ENCODE results near the gene RFC5. TPM values are rescaled to one million over a fixed set of nuclear protein-coding genes. Genes with fewer than 3 reads are reported as not detected.
"Not testable (repeated sequence)": the region's sequence is repeated elsewhere in the genome, so short reads cannot be mapped to it uniquely, and the experiment has no call there.

The RFC5 gene
- polyA plus RNA-seq, 2 donors: 7.8 to 13.8 TPM

DNA sequence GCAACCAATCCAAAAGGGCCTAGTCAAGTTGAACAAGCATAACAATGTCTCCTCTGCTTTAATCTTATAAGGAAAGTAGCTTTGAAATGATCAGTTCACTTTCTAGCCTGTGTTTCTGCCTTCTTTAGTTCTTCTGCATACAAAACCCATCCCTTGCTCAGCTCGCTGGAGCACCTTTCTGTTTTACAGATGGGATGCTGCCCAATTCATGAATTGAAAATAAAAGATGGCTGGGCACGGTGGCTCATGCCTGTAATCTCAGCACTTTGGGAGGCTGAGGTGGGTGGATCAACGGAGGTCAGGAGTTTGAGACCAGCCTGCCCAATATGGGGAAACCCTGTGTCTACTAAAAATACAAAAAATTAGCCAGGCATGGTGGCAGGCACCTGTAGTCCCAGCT lies 4.5 kb upstream of the RFC5 start:
- Histone ChIP-seq H3K27me3 (ENCODE audit: control insufficient read depth in 1 of 2, insufficient read depth in 2 of 2, low read length in 2 of 2) (no peaks in the 10 kb centered on the region), H3K9me3 (ENCODE audit: control insufficient read depth in 2 of 2, insufficient read depth in 1 of 2, low read depth in 1 of 2, low read length in 1 of 2) (no peaks in the 10 kb centered on the region), H3K27ac (ENCODE audit: low read depth in 2 of 2, low read length in 1 of 2) (no peak overlapping the region), H3K4me3 (ENCODE audit: low read depth in 1 of 2, low read length in 2 of 2) (no peak overlapping the region), H3K4me1 (ENCODE audit: control insufficient read depth in 2 of 2, insufficient read depth in 2 of 2, low read length in 1 of 2) (no peaks in the 10 kb centered on the region), H3K36me3 (ENCODE audit: control insufficient read depth in 2 of 2, insufficient read depth in 2 of 2, low read length in 1 of 2) (no peaks in the 10 kb centered on the region)
- 87 to 89% methylated on average over 3 of the region's 3 CpGs for WGBS, 2 donors

DNA sequence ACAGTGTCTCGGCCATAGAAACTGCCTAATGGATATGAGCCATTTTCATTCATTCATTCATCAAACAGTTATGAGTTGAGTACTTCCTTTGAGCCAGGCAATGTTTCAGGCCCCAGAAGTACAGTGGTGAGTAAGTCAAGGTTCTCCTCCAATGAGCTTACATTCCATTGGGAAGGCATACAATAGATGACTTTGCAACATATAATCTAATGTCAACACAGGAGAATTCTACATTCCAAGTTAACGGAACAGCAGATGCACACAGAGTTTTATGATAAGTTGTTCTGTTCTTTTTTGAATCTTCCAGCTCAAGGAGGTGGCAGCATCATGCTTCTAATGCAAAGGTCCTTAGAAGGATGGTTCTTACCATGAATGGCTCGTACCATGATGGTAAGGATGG lies 3.2 kb upstream of the RFC5 start:
- Histone ChIP-seq H3K4me3 (ENCODE audit: low read depth in 1 of 2, low read length in 2 of 2) (no peak overlapping the region), H3K36me3 (ENCODE audit: control insufficient read depth in 2 of 2, insufficient read depth in 2 of 2, low read length in 1 of 2) (no peaks in the 10 kb centered on the region), H3K9me3 (ENCODE audit: control insufficient read depth in 2 of 2, insufficient read depth in 1 of 2, low read depth in 1 of 2, low read length in 1 of 2) (no peaks in the 10 kb centered on the region), H3K27me3 (ENCODE audit: control insufficient read depth in 1 of 2, insufficient read depth in 2 of 2, low read length in 2 of 2) (no peaks in the 10 kb centered on the region), H3K27ac (ENCODE audit: low read depth in 2 of 2, low read length in 1 of 2) (no peak overlapping the region), H3K4me1 (ENCODE audit: control insufficient read depth in 2 of 2, insufficient read depth in 2 of 2, low read length in 1 of 2) (no peaks in the 10 kb centered on the region)
- 82 to 83% methylated on average over 3 of the region's 3 CpGs for WGBS, 2 donors

GRCh38 chr12:118015306-118015705 lies 1.2 kb upstream of the RFC5 start:
- Histone ChIP-seq H3K4me1 (ENCODE audit: control insufficient read depth in 2 of 2, insufficient read depth in 2 of 2, low read length in 1 of 2) (no peaks in the 10 kb centered on the region), H3K27me3 (ENCODE audit: control insufficient read depth in 1 of 2, insufficient read depth in 2 of 2, low read length in 2 of 2) (no peaks in the 10 kb centered on the region), H3K36me3 (ENCODE audit: control insufficient read depth in 2 of 2, insufficient read depth in 2 of 2, low read length in 1 of 2) (peaks cover 2 to 6% of the 10 kb centered on the region in 2 donors), H3K9me3 (ENCODE audit: control insufficient read depth in 2 of 2, insufficient read depth in 1 of 2, low read depth in 1 of 2, low read length in 1 of 2) (no peaks in the 10 kb centered on the region), H3K27ac (ENCODE audit: low read depth in 2 of 2, low read length in 1 of 2) (no peak overlapping the region), H3K4me3 (ENCODE audit: low read depth in 1 of 2, low read length in 2 of 2) (no peak overlapping the region)
- WGBS, 2 donors: 92 to 93% methylated on average over 2 of the region's 2 CpGs

GRCh38 chr12:118015944-118016343 lies 559 bp upstream of the RFC5 start:
- WGBS, 2 donors: 26 to 32% methylated on average over 9 of the region's 9 CpGs
- Histone ChIP-seq H3K36me3 (ENCODE audit: control insufficient read depth in 2 of 2, insufficient read depth in 2 of 2, low read length in 1 of 2) (peaks cover 2 to 6% of the 10 kb centered on the region in 2 donors), H3K4me3 (ENCODE audit: low read depth in 1 of 2, low read length in 2 of 2) (peak overlapping the region in 1 of 2 donors; percentile 97), H3K27ac (ENCODE audit: low read depth in 2 of 2, low read length in 1 of 2) (no peak overlapping the region), H3K9me3 (ENCODE audit: control insufficient read depth in 2 of 2, insufficient read depth in 1 of 2, low read depth in 1 of 2, low read length in 1 of 2) (no peaks in the 10 kb centered on the region), H3K27me3 (ENCODE audit: control insufficient read depth in 1 of 2, insufficient read depth in 2 of 2, low read length in 2 of 2) (no peaks in the 10 kb centered on the region), H3K4me1 (ENCODE audit: control insufficient read depth in 2 of 2, insufficient read depth in 2 of 2, low read length in 1 of 2) (no peaks in the 10 kb centered on the region)

DNA sequence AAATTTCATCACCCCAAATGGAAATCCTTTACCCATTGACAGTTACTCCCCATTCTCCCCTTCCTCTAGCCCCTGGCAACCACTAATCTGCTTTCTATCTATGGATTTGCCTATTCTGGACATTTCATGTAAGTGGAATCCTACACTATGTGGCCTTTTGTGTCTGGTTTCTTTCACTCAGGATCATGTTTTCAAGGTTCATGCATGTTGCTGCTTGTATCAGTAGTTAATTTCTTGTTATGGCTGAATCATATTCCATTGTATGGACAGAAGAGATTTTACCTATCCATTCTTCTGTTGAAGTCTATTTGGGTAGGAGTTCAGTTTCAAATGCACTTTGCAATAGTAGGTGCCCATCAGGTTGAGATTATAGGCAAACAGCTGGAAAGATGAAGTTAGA lies 1.4 kb downstream of the RFC5 start:
- H3K4me1 ChIP-seq (ENCODE audit: control insufficient read depth in 2 of 2, insufficient read depth in 2 of 2, low read length in 1 of 2): no peaks in the 10 kb centered on the region
- H3K9me3 ChIP-seq (ENCODE audit: control insufficient read depth in 2 of 2, insufficient read depth in 1 of 2, low read depth in 1 of 2, low read length in 1 of 2): no peaks in the 10 kb centered on the region
- H3K4me3 ChIP-seq (ENCODE audit: low read depth in 1 of 2, low read length in 2 of 2): no peak overlapping the region

GRCh38 chr12:118020036-118020435 lies 3.5 kb downstream of the RFC5 start:
- Histone ChIP-seq H3K9me3 (ENCODE audit: control insufficient read depth in 2 of 2, insufficient read depth in 1 of 2, low read depth in 1 of 2, low read length in 1 of 2) (no peaks in the 10 kb centered on the region), H3K36me3 (ENCODE audit: control insufficient read depth in 2 of 2, insufficient read depth in 2 of 2, low read length in 1 of 2) (peaks cover 5 to 7% of the 10 kb centered on the region in 2 donors), H3K4me1 (ENCODE audit: control insufficient read depth in 2 of 2, insufficient read depth in 2 of 2, low read length in 1 of 2) (no peaks in the 10 kb centered on the region), H3K27ac (ENCODE audit: low read depth in 2 of 2, low read length in 1 of 2) (no peak overlapping the region), H3K27me3 (ENCODE audit: control insufficient read depth in 1 of 2, insufficient read depth in 2 of 2, low read length in 2 of 2) (no peaks in the 10 kb centered on the region), H3K4me3 (ENCODE audit: low read depth in 1 of 2, low read length in 2 of 2) (no peak overlapping the region)
- 68 to 79% methylated on average over 1 of the region's 1 CpG for WGBS, 2 donors

More for the DNA sequence above, 1.4 kb downstream of the RFC5 start:
- Histone ChIP-seq H3K27me3 (ENCODE audit: control insufficient read depth in 1 of 2, insufficient read depth in 2 of 2, low read length in 2 of 2) (no peaks in the 10 kb centered on the region), H3K36me3 (ENCODE audit: control insufficient read depth in 2 of 2, insufficient read depth in 2 of 2, low read length in 1 of 2) (peaks cover 5 to 6% of the 10 kb centered on the region in 2 donors), H3K27ac (ENCODE audit: low read depth in 2 of 2, low read length in 1 of 2) (no peak overlapping the region)

- not testable (repeated sequence) for H3K27ac ChIP-seq (ENCODE audit: low read depth in 2 of 2, low read length in 1 of 2); H3K4me1 ChIP-seq (ENCODE audit: control insufficient read depth in 2 of 2, insufficient read depth in 2 of 2, low read length in 1 of 2); H3K27me3 ChIP-seq (ENCODE audit: control insufficient read depth in 1 of 2, insufficient read depth in 2 of 2, low read length in 2 of 2); H3K4me3 ChIP-seq (ENCODE audit: low read depth in 1 of 2, low read length in 2 of 2); H3K9me3 ChIP-seq (ENCODE audit: control insufficient read depth in 2 of 2, insufficient read depth in 1 of 2, low read depth in 1 of 2, low read length in 1 of 2)
- H3K36me3 ChIP-seq (ENCODE audit: control insufficient read depth in 2 of 2, insufficient read depth in 2 of 2, low read length in 1 of 2): peaks cover 13 to 14% of the 10 kb centered on the region in 2 donors
- 86 to 95% methylated on average over 13 of the region's 13 CpGs for WGBS, 2 donors
These were observed 5.7 kb downstream of the RFC5 start for GRCh38 chr12:118022097-118022727.

GRCh38 chr12:118022728-118023109 lies 6.2 kb downstream of the RFC5 start:
- H3K4me1 ChIP-seq (ENCODE audit: control insufficient read depth in 2 of 2, insufficient read depth in 2 of 2, low read length in 1 of 2): no peaks in the 10 kb centered on the region
- H3K27ac ChIP-seq (ENCODE audit: low read depth in 2 of 2, low read length in 1 of 2): no peak overlapping the region
- H3K9me3 ChIP-seq (ENCODE audit: control insufficient read depth in 2 of 2, insufficient read depth in 1 of 2, low read depth in 1 of 2, low read length in 1 of 2): no peaks in the 10 kb centered on the region
- peaks cover 13 to 14% of the 10 kb centered on the region in 2 donors for H3K36me3 ChIP-seq (ENCODE audit: control insufficient read depth in 2 of 2, insufficient read depth in 2 of 2, low read length in 1 of 2)
- H3K4me3 ChIP-seq (ENCODE audit: low read depth in 1 of 2, low read length in 2 of 2): no peak overlapping the region
- 93 to 97% methylated on average over 3 of the region's 3 CpGs for WGBS, 2 donors
- H3K27me3 ChIP-seq (ENCODE audit: control insufficient read depth in 1 of 2, insufficient read depth in 2 of 2, low read length in 2 of 2): no peaks in the 10 kb centered on the region

GRCh38 chr12:118023301-118023860 lies 6.9 kb downstream of the RFC5 start:
- Histone ChIP-seq H3K36me3 (ENCODE audit: control insufficient read depth in 2 of 2, insufficient read depth in 2 of 2, low read length in 1 of 2) (peaks cover 13 to 14% of the 10 kb centered on the region in 2 donors), H3K9me3 (ENCODE audit: control insufficient read depth in 2 of 2, insufficient read depth in 1 of 2, low read depth in 1 of 2, low read length in 1 of 2) (no peaks in the 10 kb centered on the region), H3K27ac (ENCODE audit: low read depth in 2 of 2, low read length in 1 of 2) (no peak overlapping the region), H3K4me1 (ENCODE audit: control insufficient read depth in 2 of 2, insufficient read depth in 2 of 2, low read length in 1 of 2) (no peaks in the 10 kb centered on the region), H3K27me3 (ENCODE audit: control insufficient read depth in 1 of 2, insufficient read depth in 2 of 2, low read length in 2 of 2) (no peaks in the 10 kb centered on the region), H3K4me3 (ENCODE audit: low read depth in 1 of 2, low read length in 2 of 2) (no peak overlapping the region)
- 87 to 92% methylated on average over 8 to 9 of the region's 9 CpGs for WGBS, 2 donors

DNA sequence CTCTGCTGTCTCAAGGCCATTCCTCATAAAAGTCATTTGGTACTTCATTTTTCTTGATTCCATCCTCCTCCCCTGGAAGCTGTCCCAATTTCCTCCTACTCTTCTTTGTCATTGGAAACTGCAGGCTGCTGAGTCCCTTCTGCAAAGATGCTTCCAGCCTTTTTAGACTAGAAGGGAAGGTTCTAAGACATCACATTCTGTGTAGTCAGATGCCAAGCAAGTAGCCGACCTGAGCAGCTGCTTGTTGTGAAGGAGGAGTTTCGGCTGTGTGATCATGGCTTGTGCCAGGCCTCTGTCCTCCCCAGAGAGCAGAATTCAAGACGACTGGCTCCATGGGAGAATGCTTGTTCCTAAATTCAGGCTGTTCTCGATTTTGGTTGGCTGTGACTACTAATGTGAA lies 8.7 kb downstream of the RFC5 start:
- no peaks in the 10 kb centered on the region for H3K9me3 ChIP-seq (ENCODE audit: control insufficient read depth in 2 of 2, insufficient read depth in 1 of 2, low read depth in 1 of 2, low read length in 1 of 2)
- peaks cover 9 to 15% of the 10 kb centered on the region in 2 donors for H3K36me3 ChIP-seq (ENCODE audit: control insufficient read depth in 2 of 2, insufficient read depth in 2 of 2, low read length in 1 of 2)
- H3K4me3 ChIP-seq (ENCODE audit: low read depth in 1 of 2, low read length in 2 of 2): no peak overlapping the region
- WGBS, 2 donors: 72 to 77% methylated on average over 4 of the region's 4 CpGs
- no peak overlapping the region for H3K27ac ChIP-seq (ENCODE audit: low read depth in 2 of 2, low read length in 1 of 2)
- no peaks in the 10 kb centered on the region for H3K4me1 ChIP-seq (ENCODE audit: control insufficient read depth in 2 of 2, insufficient read depth in 2 of 2, low read length in 1 of 2)
- H3K27me3 ChIP-seq (ENCODE audit: control insufficient read depth in 1 of 2, insufficient read depth in 2 of 2, low read length in 2 of 2): no peaks in the 10 kb centered on the region
